ENCODE data around the gene C11orf42.

DNA sequence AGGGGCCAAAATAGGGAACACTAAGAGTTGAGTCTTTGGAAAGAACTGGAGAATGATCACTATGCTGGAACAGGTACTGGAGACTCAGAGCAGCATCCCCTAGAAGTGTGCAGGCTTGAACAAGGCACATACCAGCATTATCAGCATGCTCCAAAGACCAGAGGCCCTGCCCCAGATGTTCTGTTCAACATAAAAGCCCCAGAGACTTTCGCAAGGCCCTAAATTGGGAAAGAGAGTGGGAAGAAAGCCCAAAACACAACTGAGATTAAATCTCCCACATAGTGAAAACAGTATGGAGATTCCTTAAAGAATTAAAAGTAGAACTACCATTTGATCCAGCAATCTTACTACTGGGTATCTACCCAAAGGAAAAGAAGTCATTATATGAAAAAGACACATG, 42.9 kb downstream of the C11orf42 start:
- TF ChIP-seq, protein P1, sequence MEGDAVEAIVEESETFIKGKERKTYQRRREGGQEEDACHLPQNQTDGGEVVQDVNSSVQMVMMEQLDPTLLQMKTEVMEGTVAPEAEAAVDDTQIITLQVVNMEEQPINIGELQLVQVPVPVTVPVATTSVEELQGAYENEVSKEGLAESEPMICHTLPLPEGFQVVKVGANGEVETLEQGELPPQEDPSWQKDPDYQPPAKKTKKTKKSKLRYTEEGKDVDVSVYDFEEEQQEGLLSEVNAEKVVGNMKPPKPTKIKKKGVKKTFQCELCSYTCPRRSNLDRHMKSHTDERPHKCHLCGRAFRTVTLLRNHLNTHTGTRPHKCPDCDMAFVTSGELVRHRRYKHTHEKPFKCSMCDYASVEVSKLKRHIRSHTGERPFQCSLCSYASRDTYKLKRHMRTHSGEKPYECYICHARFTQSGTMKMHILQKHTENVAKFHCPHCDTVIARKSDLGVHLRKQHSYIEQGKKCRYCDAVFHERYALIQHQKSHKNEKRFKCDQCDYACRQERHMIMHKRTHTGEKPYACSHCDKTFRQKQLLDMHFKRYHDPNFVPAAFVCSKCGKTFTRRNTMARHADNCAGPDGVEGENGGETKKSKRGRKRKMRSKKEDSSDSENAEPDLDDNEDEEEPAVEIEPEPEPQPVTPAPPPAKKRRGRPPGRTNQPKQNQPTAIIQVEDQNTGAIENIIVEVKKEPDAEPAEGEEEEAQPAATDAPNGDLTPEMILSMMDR (conservative IDR thresholded peaks at IDR 0.05; ENCODE audit: low read depth, low read length): no peak
- TF ChIP-seq EZH2phosphoT487 (IDR thresholded peaks at IDR 0.05; ENCODE audit: borderline replicate concordance, low read length) (no peak), EZH2 (IDR thresholded peaks at IDR 0.05; ENCODE audit: low read length, unreplicated experiment) (no peak)

Measured in PC-3 (cell line).